Adrenal gland (tissue), 5 donors: ENCODE results near the gene RC3H1.

ENCODE experiments used
- POLR2A ChIP-seq, 2 donors: fragments of 450-650 bp; IDR thresholded peaks; one replicate each; pipeline ENCODE4 v1.6.1; 2017; ENCODE audit warnings: antibody characterized with exemption in 2 of 2, mild to moderate bottlenecking in 2 of 2, moderate library complexity in 1 of 2
- TF ChIP-seq, protein P1 (sequence below), 6 experiments: fragments of 450-650 bp in 4 of 6; fragments of 200-600 bp in 2 of 6; sonication (generic) in 1 of 6; IDR thresholded peaks; 1 replicate in 5 of 6; 2 replicates in 1 of 6; pipeline versions ENCODE4 v1.5.1 to v1.8.0; 2016 to 2021; ENCODE audit warnings: antibody characterized with exemption in 6 of 6, mild to moderate bottlenecking in 2 of 6, moderate library complexity in 1 of 6
- donor health status: DM: no; HTN: no; CAD: no.

GRCh38 chr1:173963477-173963876, 58.7 kb downstream of the RC3H1 start:
- TF ChIP-seq, protein P1, sequence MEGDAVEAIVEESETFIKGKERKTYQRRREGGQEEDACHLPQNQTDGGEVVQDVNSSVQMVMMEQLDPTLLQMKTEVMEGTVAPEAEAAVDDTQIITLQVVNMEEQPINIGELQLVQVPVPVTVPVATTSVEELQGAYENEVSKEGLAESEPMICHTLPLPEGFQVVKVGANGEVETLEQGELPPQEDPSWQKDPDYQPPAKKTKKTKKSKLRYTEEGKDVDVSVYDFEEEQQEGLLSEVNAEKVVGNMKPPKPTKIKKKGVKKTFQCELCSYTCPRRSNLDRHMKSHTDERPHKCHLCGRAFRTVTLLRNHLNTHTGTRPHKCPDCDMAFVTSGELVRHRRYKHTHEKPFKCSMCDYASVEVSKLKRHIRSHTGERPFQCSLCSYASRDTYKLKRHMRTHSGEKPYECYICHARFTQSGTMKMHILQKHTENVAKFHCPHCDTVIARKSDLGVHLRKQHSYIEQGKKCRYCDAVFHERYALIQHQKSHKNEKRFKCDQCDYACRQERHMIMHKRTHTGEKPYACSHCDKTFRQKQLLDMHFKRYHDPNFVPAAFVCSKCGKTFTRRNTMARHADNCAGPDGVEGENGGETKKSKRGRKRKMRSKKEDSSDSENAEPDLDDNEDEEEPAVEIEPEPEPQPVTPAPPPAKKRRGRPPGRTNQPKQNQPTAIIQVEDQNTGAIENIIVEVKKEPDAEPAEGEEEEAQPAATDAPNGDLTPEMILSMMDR (IDR thresholded peaks at IDR 0.05): no peak
- TF ChIP-seq POLR2A (IDR thresholded peaks at IDR 0.05): no peak
